Measurements from ENCODE around the gene PON3. TPM values are rescaled to one million over a fixed set of nuclear protein-coding genes. Genes with fewer than 3 reads are reported as not detected.

The PON3 gene
- polyA plus RNA-seq, 2 of the 4 experiments (the other 2 are of a cell fraction): 48.7 to 142 TPM

GRCh38 chr7:95317546-95317945, 78.6 kb downstream of the PON3 start:
- DNase-seq (ENCODE audit: low read depth in 1 of 2, low spot score in 1 of 2) (no peak), ATAC-seq (no peak), FAIRE-seq (no peak)
- Histone ChIP-seq H3K4me2 (peak overlapping the region; percentile 7; the same call in 2 of the 3 replicates), H3K27ac (peak overlapping the region; percentile 25 to 59; a peak in 2 of 6 replicates), H3K4me3 (no peak overlapping the region), H3K4me1 (peaks cover 25% of the 10 kb centered on the region), H3K9me3 (no peaks in the 10 kb centered on the region)
- ChIA-PET CTCF (no interaction called here), POLR2A (interaction anchor here (0.7 kb wide), 1 partner anchor 522 kb away, joined by 9 read pairs; no protein-coding TSS in a partner anchor)
- WGBS (ENCODE audit: missing lambda C conversion rate): 46% methylated on average over 2 of the region's 2 CpGs
- TF ChIP-seq ZNF302 (CRISPR knock-in tag; IDR thresholded peaks at IDR 0.05): no peak
- no peak for TF ChIP-seq MAZ (IDR thresholded peaks at IDR 0.05; ENCODE audit: borderline replicate concordance, low read depth, low read length)
- TF ChIP-seq SMC3 (IDR thresholded peaks at IDR 0.05): no peak
- no peak for TF ChIP-seq NR3C1 (IDR thresholded peaks at IDR 0.05)
- TF ChIP-seq RARB (CRISPR knock-in tag; IDR thresholded peaks at IDR 0.05): no peak
- TF ChIP-seq JUNB (IDR thresholded peaks at IDR 0.05): no peak
- TF ChIP-seq CBX2 (IDR thresholded peaks at IDR 0.05; ENCODE audit: borderline replicate concordance, low read depth): no peak
- no peak for TF ChIP-seq HOXB13 (CRISPR knock-in tag; IDR thresholded peaks at IDR 0.05; ENCODE audit: low read depth)
- no peak for TF ChIP-seq POLR2A (IDR thresholded peaks at IDR 0.05; ENCODE audit: low read length)
- TF ChIP-seq EHF (CRISPR knock-in tag; IDR thresholded peaks at IDR 0.05): no peak
- no peak for TF ChIP-seq CEBPB (IDR thresholded peaks at IDR 0.05)
- no peak for TF ChIP-seq FOSB (CRISPR knock-in tag; IDR thresholded peaks at IDR 0.05)
- TF ChIP-seq, protein P1, sequence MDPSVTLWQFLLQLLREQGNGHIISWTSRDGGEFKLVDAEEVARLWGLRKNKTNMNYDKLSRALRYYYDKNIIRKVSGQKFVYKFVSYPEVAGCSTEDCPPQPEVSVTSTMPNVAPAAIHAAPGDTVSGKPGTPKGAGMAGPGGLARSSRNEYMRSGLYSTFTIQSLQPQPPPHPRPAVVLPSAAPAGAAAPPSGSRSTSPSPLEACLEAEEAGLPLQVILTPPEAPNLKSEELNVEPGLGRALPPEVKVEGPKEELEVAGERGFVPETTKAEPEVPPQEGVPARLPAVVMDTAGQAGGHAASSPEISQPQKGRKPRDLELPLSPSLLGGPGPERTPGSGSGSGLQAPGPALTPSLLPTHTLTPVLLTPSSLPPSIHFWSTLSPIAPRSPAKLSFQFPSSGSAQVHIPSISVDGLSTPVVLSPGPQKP (IDR thresholded peaks at IDR 0.05; ENCODE audit: low read depth, low read length): no peak
- no peak for TF ChIP-seq HEYL (CRISPR knock-in tag; IDR thresholded peaks at IDR 0.05)
- no peak for TF ChIP-seq RAD21 (conservative IDR thresholded peaks at IDR 0.05 in 1 of 2, IDR thresholded peaks at IDR 0.05 in 1 of 2)
- no peak for TF ChIP-seq HDAC2 (IDR thresholded peaks at IDR 0.05)

- no peak for TF ChIP-seq EHF (CRISPR knock-in tag; IDR thresholded peaks at IDR 0.05)
- no peak for TF ChIP-seq FOSL2 (IDR thresholded peaks at IDR 0.05)
- no peak for TF ChIP-seq FOSL2 (CRISPR knock-in tag; IDR thresholded peaks at IDR 0.05)
- 0 out of 2 replicates have a peak, but pooled peaks have one; percentile 19 for TF ChIP-seq NFE2L2 (conservative IDR thresholded peaks at IDR 0.05; ENCODE audit: low read length)
- 65% methylated on average over 2 of the region's 2 CpGs for WGBS (ENCODE audit: missing lambda C conversion rate)
- ATAC-seq (no peak), DNase-seq (ENCODE audit: low read depth in 1 of 2, low spot score in 1 of 2) (no peak), FAIRE-seq (no peak)
- Histone ChIP-seq H3K4me1 (peaks cover 22% of the 10 kb centered on the region), H3K4me3 (no peak overlapping the region), H3K4me2 (no peak overlapping the region), H3K9me3 (no peaks in the 10 kb centered on the region), H3K27ac (no peak overlapping the region)
- POLR2A ChIA-PET: no interaction called here
- CTCF ChIA-PET: interaction anchor here (1.2 kb wide), 1 partner anchor 51 kb away, joined by 3 read pairs; no protein-coding TSS in a partner anchor
Measured at GRCh38 chr7:95316588-95316987, 79.6 kb downstream of the PON3 start.

DNA sequence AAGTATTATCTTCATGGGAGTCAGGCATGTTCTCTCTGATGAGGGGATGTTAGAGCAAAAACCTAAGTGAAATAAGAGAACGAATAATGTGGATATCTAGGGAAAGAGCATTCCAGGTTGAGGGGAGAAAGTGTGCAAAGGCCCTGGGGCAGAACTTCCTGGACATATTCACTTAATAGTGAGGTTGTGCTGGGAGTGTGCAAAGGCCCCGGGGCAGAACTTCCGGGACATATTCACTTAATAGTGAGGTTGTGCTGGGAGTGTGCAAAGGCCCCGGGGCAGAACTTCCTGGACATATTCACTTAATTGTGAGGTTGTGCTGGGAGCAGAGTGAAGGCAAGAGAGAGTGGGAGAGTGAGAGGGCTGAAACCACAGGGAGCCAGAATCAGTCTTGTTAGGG, 83.6 kb downstream of the PON3 start:
- Histone ChIP-seq H3K4me3 (no peak overlapping the region), H3K27ac (0 out of 6 replicates have a peak overlapping the region, but pooled peaks of 1 of the 2 experiments have one; percentile 6), H3K9me3 (no peaks in the 10 kb centered on the region), H3K4me1 (peaks cover 16% of the 10 kb centered on the region), H3K4me2 (no peak overlapping the region)
- DNase-seq (ENCODE audit: low read depth in 1 of 2, low spot score in 1 of 2) (no peak), FAIRE-seq (no peak), ATAC-seq (no peak)
- POLR2A ChIA-PET: no interaction called here
- CTCF ChIA-PET: interaction anchor here (3.9 kb wide), 1 partner anchor 11 kb away, joined by 15 read pairs; the partner anchor contains the start of gene PON1
- TF ChIP-seq MAZ (IDR thresholded peaks at IDR 0.05; ENCODE audit: borderline replicate concordance, low read depth, low read length) (no peak), BHLHE40 (IDR thresholded peaks at IDR 0.05; ENCODE audit: low read depth, low read length) (no peak), FOSB (CRISPR knock-in tag; IDR thresholded peaks at IDR 0.05) (no peak), CHD2 (IDR thresholded peaks at IDR 0.05; ENCODE audit: low read length, partially characterized antibody) (no peak), ESRRA (IDR thresholded peaks at IDR 0.05; ENCODE audit: borderline replicate concordance, low read length) (no peak), CBX8 (IDR thresholded peaks at IDR 0.05) (no peak), NPAS2 (CRISPR knock-in tag; IDR thresholded peaks at IDR 0.05; ENCODE audit: borderline replicate concordance) (no peak), KDM5A (IDR thresholded peaks at IDR 0.05) (no peak), TP53 (CRISPR knock-in tag; IDR thresholded peaks at IDR 0.05) (no peak), FOXS1 (CRISPR knock-in tag; IDR thresholded peaks at IDR 0.05) (no peak), RNF2 (IDR thresholded peaks at IDR 0.05; ENCODE audit: borderline replicate concordance, low read depth) (no peak)
- TF ChIP-seq, protein P2, sequence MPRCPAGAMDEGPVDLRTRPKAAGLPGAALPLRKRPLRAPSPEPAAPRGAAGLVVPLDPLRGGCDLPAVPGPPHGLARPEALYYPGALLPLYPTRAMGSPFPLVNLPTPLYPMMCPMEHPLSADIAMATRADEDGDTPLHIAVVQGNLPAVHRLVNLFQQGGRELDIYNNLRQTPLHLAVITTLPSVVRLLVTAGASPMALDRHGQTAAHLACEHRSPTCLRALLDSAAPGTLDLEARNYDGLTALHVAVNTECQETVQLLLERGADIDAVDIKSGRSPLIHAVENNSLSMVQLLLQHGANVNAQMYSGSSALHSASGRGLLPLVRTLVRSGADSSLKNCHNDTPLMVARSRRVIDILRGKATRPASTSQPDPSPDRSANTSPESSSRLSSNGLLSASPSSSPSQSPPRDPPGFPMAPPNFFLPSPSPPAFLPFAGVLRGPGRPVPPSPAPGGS (IDR thresholded peaks at IDR 0.05): no peak
- TF ChIP-seq, protein P3, sequence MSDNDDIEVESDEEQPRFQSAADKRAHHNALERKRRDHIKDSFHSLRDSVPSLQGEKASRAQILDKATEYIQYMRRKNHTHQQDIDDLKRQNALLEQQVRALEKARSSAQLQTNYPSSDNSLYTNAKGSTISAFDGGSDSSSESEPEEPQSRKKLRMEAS (IDR thresholded peaks at IDR 0.05): no peak
- 95% methylated on average over 4 of the region's 4 CpGs for WGBS (ENCODE audit: missing lambda C conversion rate)

All from A549 (cell line).